Measurements from ENCODE around the gene KIAA1958. TPM values are rescaled to one million over a fixed set of nuclear protein-coding genes. Genes with fewer than 3 reads are reported as not detected.

The KIAA1958 gene
- total and polyA plus RNA-seq, 2 of the 4 experiments (the other 2 are of a cell fraction) = 0.65 to 1.8 TPM

DNA sequence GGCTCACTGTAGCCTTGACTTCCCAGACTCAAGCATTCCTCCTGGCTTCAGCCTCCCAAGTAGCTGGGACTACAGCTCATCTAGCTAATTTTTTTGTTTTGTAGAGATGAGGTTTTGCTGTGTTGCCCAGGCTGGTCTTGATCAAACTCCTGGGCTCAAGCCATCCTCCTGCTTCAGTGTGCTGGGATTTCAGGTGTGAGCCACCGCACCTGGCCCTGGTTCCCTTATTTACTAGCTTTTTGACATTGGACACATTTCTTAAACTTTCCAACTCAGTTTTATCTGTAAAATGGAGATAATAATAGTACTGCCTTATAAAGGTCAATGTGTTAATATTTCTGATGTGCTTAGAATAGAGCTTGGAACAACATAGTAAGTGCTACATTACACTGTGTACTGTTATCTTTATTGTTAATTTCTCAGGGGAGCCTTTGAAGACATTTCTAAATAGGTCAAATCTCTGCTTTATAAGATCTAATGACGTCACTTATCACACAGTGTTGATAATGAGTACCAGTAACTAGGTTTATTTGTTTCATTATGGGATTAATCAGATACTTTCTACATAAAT lies 66.7 kb downstream of the KIAA1958 start (continued):
- TF ChIP-seq RCOR1 (IDR thresholded peaks at IDR 0.05; ENCODE audit: insufficient replicate concordance, low read length) (no peak), SMC3 (IDR thresholded peaks at IDR 0.05; ENCODE audit: low read depth, low read length) (no peak)

DNA sequence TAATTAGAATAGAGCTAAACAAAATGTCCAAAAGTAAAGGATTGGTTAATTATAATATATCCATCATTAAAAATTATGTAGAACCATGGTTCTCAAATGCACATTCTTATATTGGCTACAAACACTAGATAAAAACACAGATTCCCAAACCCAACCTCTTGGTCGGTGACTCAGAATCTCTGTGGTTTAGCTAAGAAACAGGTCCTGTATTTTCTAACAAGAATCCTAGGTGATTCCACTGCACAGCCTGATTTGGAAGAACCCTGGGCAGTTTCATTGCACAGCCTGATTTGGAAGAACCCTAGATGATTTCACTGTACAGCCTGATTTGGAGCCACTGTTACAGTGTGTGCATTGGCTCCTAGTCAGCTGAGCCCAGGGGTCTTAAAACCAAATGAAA lies 67.9 kb downstream of the KIAA1958 start:
- Histone ChIP-seq H3K27me3 (ENCODE audit: control insufficient read depth, insufficient read depth, low read length) (peaks cover 4% of the 10 kb centered on the region; the same call in 1 of the 2 replicates), H3K4ac (ENCODE audit: low read depth, low read length) (no peak overlapping the region), H3K9ac (ENCODE audit: low read depth, low read length) (no peak overlapping the region), H3K23ac (ENCODE audit: low read depth, low read length) (no peak overlapping the region), H2AK9ac (replicated peaks; ENCODE audit: low read depth, low read length, poor library complexity) (no peak overlapping the region), H4K5ac (ENCODE audit: low read depth, low read length) (no peak overlapping the region), H3K14ac (replicated peaks; ENCODE audit: low read depth, low read length) (no peak overlapping the region), H3K4me2 (ENCODE audit: low read depth, low read length) (no peak overlapping the region; the same call in 1 of the 2 replicates), H3K9me1 (ENCODE audit: insufficient read depth, low read length) (peaks cover 9% of the 10 kb centered on the region; the same call in 1 of the 2 replicates), H3K18ac (ENCODE audit: low read depth, low read length) (no peak overlapping the region), H2AFZ (replicated peaks; ENCODE audit: low read length, poor library complexity) (no peak overlapping the region), H3K27ac (ENCODE audit: insufficient read depth, low read length) (no peak overlapping the region), H2BK15ac (ENCODE audit: low read depth, low read length) (no peak overlapping the region), H3K79me1 (ENCODE audit: low read depth in 1 of 2, low read length in 2 of 2) (peaks cover 0 to 3% of the 10 kb centered on the region in 2 experiments; a peak in 1 of 4 replicates), H3K4me3 (ENCODE audit: insufficient read depth, low read depth, low read length) (no peak overlapping the region), H2AK5ac (ENCODE audit: low read depth, low read length) (no peak overlapping the region), H2BK20ac (ENCODE audit: low read depth, low read length) (no peak overlapping the region), H3K9me3 (ENCODE audit: control insufficient read depth, insufficient read depth, low read length) (no peaks in the 10 kb centered on the region), H3K4me1 (ENCODE audit: control insufficient read depth, insufficient read depth, low read length) (peaks cover 12% of the 10 kb centered on the region), H4K20me1 (ENCODE audit: insufficient read depth, low read length) (no peaks in the 10 kb centered on the region), H4K91ac (ENCODE audit: insufficient read depth, low read depth, low read length) (no peak overlapping the region), H2BK120ac (ENCODE audit: low read depth, low read length) (no peak overlapping the region), H3K56ac (ENCODE audit: extremely low read depth, insufficient read depth, low read length) (no peak overlapping the region), H4K8ac (ENCODE audit: low read depth in 2 of 2, low read length in 2 of 2) (no peak overlapping the region), H2BK5ac (ENCODE audit: low read depth, low read length, poor library complexity, severe bottlenecking) (no peak overlapping the region), H3K36me3 (ENCODE audit: control insufficient read depth, insufficient read depth, low read length) (no peaks in the 10 kb centered on the region)
- DNase-seq (peak; percentile 78), ATAC-seq (ENCODE audit: low read depth) (peak; percentile 16; the same call in 1 of the 2 replicates)
- no TSS peak for BruUV-seq (replicated peaks)
- intact Hi-C loops (cut with micrococcal nuclease) = no loop called here
- dilution Hi-C loops (cut with HindIII; ENCODE audit: low sequenced_read_pairs, unreplicated experiment) = no loop called here
- no peak for TF ChIP-seq BHLHE40 (IDR thresholded peaks at IDR 0.05; ENCODE audit: low read depth, low read length)
- CTCF ChIA-PET = no interaction called here
- POLR2A ChIA-PET (ENCODE audit: unreplicated experiment) = no interaction called here
- in situ Hi-C loops (cut with MboI; ENCODE audit: low sequenced_read_pairs) = no loop called here
- WGBS, 2 experiments (ENCODE audit: extremely low coverage in 2 of 2, insufficient read length in 1 of 2) = no CpG with 5 or more reads among the region's 1 CpG
